ENCODE data around the gene HOXB13. TPM values are rescaled to one million over a fixed set of nuclear protein-coding genes. Genes with fewer than 3 reads are reported as not detected.
A peak's percentile ranks its signal among the peaks of the same experiment; 100 is the strongest.

The HOXB13 gene
- total RNA-seq, 1 donor from 2014 or later, result not detected

DNA sequence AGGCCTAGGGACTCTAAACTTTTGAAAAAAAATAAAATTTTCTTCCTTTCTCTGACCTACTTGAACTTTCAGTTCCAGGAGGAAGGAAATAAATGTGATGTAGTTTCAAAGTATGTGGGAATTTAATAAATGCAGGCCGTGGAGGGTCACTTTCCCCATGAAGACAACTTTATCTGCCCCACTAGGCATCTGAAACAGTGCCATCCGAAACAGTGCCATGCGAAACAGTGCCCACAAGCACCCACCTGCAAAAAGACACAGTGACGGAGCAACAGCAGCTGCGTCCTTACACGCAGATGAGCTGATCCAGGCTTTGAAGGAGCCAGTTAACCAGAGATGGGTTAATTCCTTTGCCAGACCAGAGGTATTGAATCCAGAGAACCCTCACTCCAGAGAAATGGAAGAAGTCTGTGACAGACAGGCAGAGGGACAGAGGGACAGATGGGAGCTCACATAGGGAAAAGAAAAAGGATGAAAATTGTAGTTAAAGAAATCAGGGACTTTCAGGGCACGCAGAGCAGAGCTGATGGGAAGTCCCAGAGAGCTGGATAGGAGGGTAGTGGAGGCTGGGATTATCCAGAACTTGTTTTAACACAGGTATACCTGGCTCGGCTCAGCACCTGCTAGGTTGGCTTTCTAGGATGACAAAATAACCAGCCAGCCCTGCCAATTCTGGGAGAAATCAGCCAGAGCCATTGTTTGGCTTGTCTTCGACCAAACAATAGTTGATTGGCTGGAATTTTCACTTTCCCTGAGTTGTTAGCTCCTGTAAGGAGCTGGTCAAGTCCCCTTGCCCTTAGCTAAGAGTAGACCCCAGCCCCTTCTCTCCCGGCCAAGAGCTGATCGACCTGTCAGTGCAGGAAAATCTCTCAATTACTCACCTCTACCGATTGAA lies 17.1 kb upstream of the HOXB13 start:
- peaks cover 87% of the 10 kb centered on the region for H3K27me3 Mint-ChIP-seq (ENCODE audit: insufficient read depth)
- no peak overlapping the region for H3K27ac Mint-ChIP-seq
- H3K4me1 Mint-ChIP-seq (ENCODE audit: low read depth), result peaks cover 15% of the 10 kb centered on the region
- H3K4me3 Mint-ChIP-seq, result no peak overlapping the region
- H3K9me3 Mint-ChIP-seq, result no peaks in the 10 kb centered on the region
- no peaks in the 10 kb centered on the region for H3K36me3 Mint-ChIP-seq (ENCODE audit: low read depth)
- intact Hi-C loops (cut with micrococcal nuclease), result loop anchor here (2.0 to 5.0 kb wide), 2 partner anchors 108 to 131 kb away; partner anchors contain the start of gene HOXB8
- DNase-seq (ENCODE audit: low spot score), result no peak

GRCh38 chr17:48740537-48740936 lies 12.0 kb upstream of the HOXB13 start:
- Mint-ChIP-seq H3K36me3 (ENCODE audit: low read depth) (no peaks in the 10 kb centered on the region), H3K4me3 (no peak overlapping the region)

DNA sequence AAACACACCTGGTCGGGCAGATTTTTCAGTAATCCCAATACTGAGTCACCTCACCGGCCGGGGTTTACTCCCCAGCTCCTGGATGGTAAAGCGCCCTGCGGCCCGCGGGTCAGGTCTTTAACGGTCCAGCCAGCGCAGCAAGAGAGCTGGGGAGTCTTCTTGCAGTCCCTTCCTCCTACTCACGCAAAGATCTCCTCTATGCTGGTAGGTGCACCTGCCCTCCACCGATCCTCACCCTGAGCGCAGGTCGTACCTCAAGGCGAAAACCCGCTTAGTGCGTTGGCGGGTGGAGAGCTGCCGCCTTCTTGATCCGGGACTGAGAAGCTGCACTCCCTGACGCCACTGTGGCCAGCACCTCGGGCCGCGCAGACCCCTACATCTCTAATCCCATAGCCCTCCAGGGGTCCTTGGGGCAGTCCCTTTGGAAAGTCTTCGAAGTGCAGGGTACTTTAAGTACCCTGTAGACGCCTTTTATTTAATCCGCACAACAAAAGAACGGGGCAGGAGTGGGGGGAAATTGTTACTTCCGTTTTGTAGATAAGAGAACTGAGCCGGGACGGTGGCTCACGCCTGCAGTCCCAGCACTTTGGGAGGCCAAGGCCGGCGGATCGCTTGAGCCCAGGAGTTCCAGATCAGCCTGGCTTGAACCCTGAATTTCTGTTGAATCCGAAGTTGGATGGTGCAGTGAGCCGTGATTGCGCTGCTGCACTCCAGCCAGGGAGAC lies 10.4 kb upstream of the HOXB13 start:
- intact Hi-C loops (cut with micrococcal nuclease), result loop anchor here (1.0 kb wide), 1 partner anchor 9 kb away; no protein-coding TSS in a partner anchor
- Mint-ChIP-seq H3K4me1 (ENCODE audit: low read depth) (peaks cover 11% of the 10 kb centered on the region), H3K36me3 (ENCODE audit: low read depth) (no peaks in the 10 kb centered on the region), H3K9me3 (no peaks in the 10 kb centered on the region), H3K27me3 (ENCODE audit: insufficient read depth) (peaks cover 91% of the 10 kb centered on the region), H3K27ac (no peak overlapping the region), H3K4me3 (peak overlapping the region; percentile 22)
- no peak for DNase-seq (ENCODE audit: low spot score)

More at GRCh38 chr17:48740537-48740936, 12.0 kb upstream of the HOXB13 start:
- Mint-ChIP-seq H3K4me1 (ENCODE audit: low read depth) (peaks cover 10% of the 10 kb centered on the region), H3K27me3 (ENCODE audit: insufficient read depth) (peaks cover 92% of the 10 kb centered on the region), H3K9me3 (no peaks in the 10 kb centered on the region), H3K27ac (no peak overlapping the region)
- intact Hi-C loops (cut with micrococcal nuclease), result no loop called here
- no peak for DNase-seq (ENCODE audit: low spot score)

DNA sequence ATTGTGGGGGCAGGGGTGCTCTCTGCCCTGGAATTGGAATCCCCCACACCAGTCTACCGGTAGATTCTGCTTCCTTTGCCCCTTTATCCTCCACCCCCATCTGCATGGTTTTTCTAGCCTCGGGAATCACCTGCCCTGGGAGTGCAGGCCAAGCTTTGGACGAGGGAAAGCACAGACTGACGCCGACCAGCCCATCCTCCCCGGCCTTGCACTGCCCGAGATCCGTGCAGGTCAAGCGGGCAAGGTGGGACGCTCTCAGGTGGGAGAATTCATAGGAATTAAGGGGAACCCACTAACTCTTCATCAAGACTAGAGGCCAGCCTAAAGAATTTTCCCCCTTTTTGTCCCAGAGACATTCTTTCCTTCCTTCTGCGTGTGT lies 9.9 kb upstream of the HOXB13 start:
- intact Hi-C loops (cut with micrococcal nuclease), result loop anchor here (1.0 kb wide), 1 partner anchor 8 kb away; no protein-coding TSS in a partner anchor
- peaks cover 17% of the 10 kb centered on the region for H3K4me1 Mint-ChIP-seq (ENCODE audit: low read depth)
- no peak overlapping the region for H3K27ac Mint-ChIP-seq
- H3K9me3 Mint-ChIP-seq, result no peaks in the 10 kb centered on the region
- peaks cover 91% of the 10 kb centered on the region for H3K27me3 Mint-ChIP-seq (ENCODE audit: insufficient read depth)
- H3K4me3 Mint-ChIP-seq, result no peak overlapping the region
- no peak for DNase-seq (ENCODE audit: low spot score)
- peaks cover 2% of the 10 kb centered on the region for H3K36me3 Mint-ChIP-seq (ENCODE audit: low read depth)

DNA sequence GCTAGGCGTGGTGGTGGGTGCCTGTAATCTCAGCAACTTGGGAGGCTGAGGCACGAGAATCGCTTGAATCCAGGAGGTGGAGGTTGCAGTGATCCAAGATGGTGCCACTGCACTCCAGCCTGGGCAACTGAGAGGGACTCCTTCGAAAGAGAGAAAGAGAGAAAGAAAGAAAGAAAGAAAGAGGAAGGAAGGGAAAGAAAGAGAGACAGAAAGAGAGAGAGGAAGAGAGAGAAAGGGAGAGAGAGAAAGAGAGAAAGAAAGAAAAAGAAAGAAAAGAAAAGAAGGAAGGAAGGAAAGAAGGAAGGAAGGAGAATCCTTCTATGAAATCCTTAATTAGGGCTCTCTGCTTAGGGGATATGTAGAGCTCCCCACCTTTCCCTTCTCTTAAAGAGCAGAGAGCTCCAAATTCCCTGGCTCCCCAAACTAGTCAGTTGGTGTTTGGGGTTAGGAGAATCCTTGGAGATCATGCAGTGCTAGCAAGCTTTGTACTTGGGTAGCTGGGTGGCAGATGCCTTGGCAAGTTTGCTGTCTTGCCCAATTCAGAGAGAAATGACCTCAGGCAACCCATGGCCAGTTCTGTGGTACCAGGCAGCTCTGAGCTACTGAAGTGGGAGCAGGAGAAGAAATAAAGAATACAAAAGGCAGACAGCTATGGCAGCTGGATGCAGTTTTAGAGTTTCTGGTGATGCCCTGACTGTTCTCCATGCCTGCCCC lies 8.9 kb upstream of the HOXB13 start:
- Mint-ChIP-seq H3K4me1 (ENCODE audit: low read depth) (peaks cover 23% of the 10 kb centered on the region), H3K9me3 (no peaks in the 10 kb centered on the region), H3K4me3 (peak overlapping the region; percentile 12), H3K27ac (no peak overlapping the region), H3K36me3 (ENCODE audit: low read depth) (peaks cover 4% of the 10 kb centered on the region), H3K27me3 (ENCODE audit: insufficient read depth) (peaks cover 89% of the 10 kb centered on the region)
- intact Hi-C loops (cut with micrococcal nuclease), result loop anchor here (1.0 kb wide), 1 partner anchor 7 kb away; no protein-coding TSS in a partner anchor
- DNase-seq (ENCODE audit: low spot score), result no peak

GRCh38 chr17:48735062-48735351 lies 6.5 kb upstream of the HOXB13 start:
- DNase-seq (ENCODE audit: low spot score), result no peak
- no peak overlapping the region for H3K27ac Mint-ChIP-seq
- peaks cover 87% of the 10 kb centered on the region for H3K27me3 Mint-ChIP-seq (ENCODE audit: insufficient read depth)
- H3K36me3 Mint-ChIP-seq (ENCODE audit: low read depth), result peaks cover 4% of the 10 kb centered on the region
- peaks cover 25% of the 10 kb centered on the region for H3K4me1 Mint-ChIP-seq (ENCODE audit: low read depth)
- H3K9me3 Mint-ChIP-seq, result no peaks in the 10 kb centered on the region
- intact Hi-C loops (cut with micrococcal nuclease), result no loop called here
- no peak overlapping the region for H3K4me3 Mint-ChIP-seq

GRCh38 chr17:48734333-48735061 lies 5.9 kb upstream of the HOXB13 start:
- Mint-ChIP-seq H3K27me3 (ENCODE audit: insufficient read depth) (peaks cover 88% of the 10 kb centered on the region), H3K9me3 (no peaks in the 10 kb centered on the region), H3K36me3 (ENCODE audit: low read depth) (peaks cover 4% of the 10 kb centered on the region), H3K27ac (peak overlapping the region; percentile 4), H3K4me1 (ENCODE audit: low read depth) (peaks cover 25% of the 10 kb centered on the region), H3K4me3 (no peak overlapping the region)
- intact Hi-C loops (cut with micrococcal nuclease), result loop anchor here (5.0 kb wide), 1 partner anchor 268 kb away; no protein-coding TSS in a partner anchor
- DNase-seq (ENCODE audit: low spot score), result no peak

DNA sequence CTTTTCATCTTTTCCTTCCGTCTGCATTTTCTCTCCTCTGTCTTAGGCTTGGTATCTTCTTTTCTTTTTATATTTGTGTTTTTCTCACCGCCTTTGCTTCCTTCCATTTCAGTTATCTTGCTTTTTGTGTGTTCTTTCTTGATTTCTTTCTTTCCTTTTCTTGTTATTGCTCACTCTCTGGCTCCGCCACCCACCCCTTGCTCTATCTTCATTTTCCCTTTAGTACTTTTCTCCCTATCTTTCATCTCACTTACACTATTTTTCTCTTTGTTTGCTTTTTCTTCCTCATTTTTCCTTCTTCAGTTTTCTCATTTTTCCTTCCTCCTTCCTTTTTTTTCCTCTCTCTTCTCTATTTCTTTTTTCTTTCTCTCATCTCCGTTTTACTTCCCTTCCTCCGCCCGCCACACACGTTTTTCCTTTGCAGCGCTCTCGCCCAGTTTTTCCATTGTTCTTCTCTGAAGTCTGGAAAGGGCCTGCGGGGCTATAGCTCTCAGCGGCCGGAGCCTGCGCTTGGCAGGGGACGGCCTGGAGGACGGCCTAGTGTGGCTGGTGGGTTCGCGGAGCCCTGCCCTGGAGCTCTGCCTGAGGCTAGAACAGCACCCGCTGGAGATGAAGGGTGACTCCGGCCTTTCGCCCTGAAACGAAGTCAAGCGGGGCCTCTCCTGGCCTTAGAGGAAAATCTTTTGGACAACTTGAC lies 5.2 kb upstream of the HOXB13 start:
- H3K9me3 Mint-ChIP-seq, result no peaks in the 10 kb centered on the region
- no peak for DNase-seq (ENCODE audit: low spot score)
- peaks cover 4% of the 10 kb centered on the region for H3K36me3 Mint-ChIP-seq (ENCODE audit: low read depth)
- H3K27me3 Mint-ChIP-seq (ENCODE audit: insufficient read depth), result peaks cover 85% of the 10 kb centered on the region
- intact Hi-C loops (cut with micrococcal nuclease), result loop anchor here (5.0 kb wide), 1 partner anchor 269 kb away; no protein-coding TSS in a partner anchor
- no peak overlapping the region for H3K4me3 Mint-ChIP-seq
- peak overlapping the region; percentile 57 for H3K27ac Mint-ChIP-seq
- peaks cover 20% of the 10 kb centered on the region for H3K4me1 Mint-ChIP-seq (ENCODE audit: low read depth)

DNA sequence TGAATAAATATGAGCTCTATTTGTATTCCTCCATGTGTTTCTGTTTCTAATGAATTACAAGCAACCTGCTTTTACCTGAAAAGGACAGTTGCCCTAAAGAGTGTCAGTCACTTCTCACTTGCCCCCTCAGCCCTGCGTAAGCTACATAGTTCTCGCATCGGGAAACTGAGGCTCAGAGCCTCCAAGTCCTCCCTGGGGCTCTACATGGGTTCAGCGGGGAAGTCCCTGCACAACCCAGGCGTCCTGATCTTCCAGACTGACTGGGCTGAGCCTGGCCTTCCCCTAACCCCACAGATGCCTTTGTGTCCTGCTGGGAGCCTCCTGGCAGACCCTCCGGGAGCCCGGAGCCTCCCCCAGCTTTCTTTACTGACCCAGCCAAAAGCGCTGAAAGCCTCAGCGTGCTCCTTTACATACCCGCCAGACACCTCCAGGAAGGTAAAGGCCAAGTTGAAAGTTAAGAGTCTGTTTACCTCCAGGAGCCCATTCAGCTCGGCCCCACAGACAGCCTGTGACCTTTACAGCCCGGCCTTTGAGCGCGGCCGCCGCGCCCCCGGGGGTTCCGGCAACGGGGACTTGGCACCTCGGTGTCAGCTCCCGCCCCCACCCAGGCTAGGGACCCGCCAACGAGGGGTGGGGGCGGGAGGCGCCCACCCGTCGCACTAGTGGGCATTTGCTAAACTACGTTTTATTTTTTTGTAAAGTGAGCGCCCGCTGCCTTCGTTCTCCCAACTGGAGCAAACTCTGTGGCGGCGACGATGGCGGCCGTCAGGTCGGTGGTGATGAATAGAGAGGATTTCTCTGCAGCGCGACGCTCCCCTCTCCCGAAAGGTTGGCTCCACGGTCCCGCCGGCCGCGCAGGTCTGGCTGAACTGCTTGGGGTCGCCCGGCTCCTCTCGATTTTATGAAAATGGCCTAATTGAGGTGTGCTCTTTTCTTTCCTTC lies 4.4 kb upstream of the HOXB13 start:
- Mint-ChIP-seq H3K4me1 (ENCODE audit: low read depth) (peaks cover 15% of the 10 kb centered on the region), H3K27ac (peak overlapping the region; percentile 57), H3K4me3 (no peak overlapping the region), H3K36me3 (ENCODE audit: low read depth) (peaks cover 4% of the 10 kb centered on the region), H3K9me3 (no peaks in the 10 kb centered on the region), H3K27me3 (ENCODE audit: insufficient read depth) (peaks cover 84% of the 10 kb centered on the region)
- no peak for DNase-seq (ENCODE audit: low spot score)
- intact Hi-C loops (cut with micrococcal nuclease), result loop anchor here (5.0 kb wide), 1 partner anchor 269 kb away; no protein-coding TSS in a partner anchor

DNA sequence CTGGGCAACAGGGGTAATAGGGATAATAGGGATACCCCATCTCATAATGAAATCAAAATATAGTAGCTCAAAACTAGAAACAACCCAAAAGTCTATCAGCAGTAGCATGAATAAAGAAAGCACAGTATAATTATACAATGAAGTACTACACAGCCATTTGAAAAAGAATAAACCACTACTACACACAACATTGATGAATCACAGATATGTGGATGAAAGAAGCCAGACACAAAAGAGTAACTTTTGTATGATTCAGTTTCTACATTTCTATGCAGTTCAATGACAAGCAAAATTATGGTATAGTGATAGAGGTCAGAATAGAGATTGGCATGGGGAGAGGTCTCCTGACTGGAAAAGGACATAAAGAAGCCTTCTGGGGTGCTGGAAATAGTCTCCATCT lies 2.8 kb upstream of the HOXB13 start:
- H3K27ac Mint-ChIP-seq, result no peak overlapping the region
- intact Hi-C loops (cut with micrococcal nuclease), result loop anchor here (5.0 kb wide), 1 partner anchor 271 kb away; no protein-coding TSS in a partner anchor
- H3K27me3 Mint-ChIP-seq (ENCODE audit: insufficient read depth), result peaks cover 86% of the 10 kb centered on the region
- peaks cover 15% of the 10 kb centered on the region for H3K4me1 Mint-ChIP-seq (ENCODE audit: low read depth)
- no peak overlapping the region for H3K4me3 Mint-ChIP-seq
- DNase-seq (ENCODE audit: low spot score), result no peak
- peaks cover 4% of the 10 kb centered on the region for H3K36me3 Mint-ChIP-seq (ENCODE audit: low read depth)
- no peaks in the 10 kb centered on the region for H3K9me3 Mint-ChIP-seq

GRCh38 chr17:48730240-48730550 lies 1.6 kb upstream of the HOXB13 start:
- no peak for DNase-seq (ENCODE audit: low spot score)
- Mint-ChIP-seq H3K27me3 (ENCODE audit: insufficient read depth) (peaks cover 86% of the 10 kb centered on the region), H3K4me3 (no peak overlapping the region), H3K36me3 (ENCODE audit: low read depth) (peaks cover 4% of the 10 kb centered on the region), H3K4me1 (ENCODE audit: low read depth) (peaks cover 17% of the 10 kb centered on the region), H3K9me3 (no peaks in the 10 kb centered on the region), H3K27ac (no peak overlapping the region)
- intact Hi-C loops (cut with micrococcal nuclease), result loop anchor here (1.0 to 5.0 kb wide), 2 partner anchors 8 to 272 kb away; no protein-coding TSS in a partner anchor

Measured in activated T-helper 1 cell treated with anti-CD3 and anti-CD28 coated beads, Interleukin-12 subunit alpha, Interleukin-12 subunit beta, Interleukin-2, Interleukin-4 antibody, amounts not matched to agents 30 ng/mL and 10 ng/mL and 1 ng/mL, durations not matched to agents 14 hours and 24 hours and 36 hours (primary cell).